GM03348 (cell line): ENCODE results near the gene MELTF.
A peak's percentile ranks its signal among the peaks of the same experiment; 100 is the strongest.
"Not testable (repeated sequence)": the region's sequence is repeated elsewhere in the genome, so short reads cannot be mapped to it uniquely, and the experiment has no call there.

Source experiments
- DNase-seq: peaks from one replicate; pipeline ENCODE4 v3.0.0; 2012; ENCODE audit warnings: low spot score

Gene MELTF

GRCh38 chr3:197029511-197030167 lies at the start of gene MELTF:
TSS of gene MELTF (minus strand) at chr3:197029817. CDS start at chr3:197029702, 115 bp downstream.
- peak; percentile 94 for DNase-seq

- DNase-seq: no peak
These were observed 46.8 kb upstream of the MELTF start for GRCh38 chr3:197076415-197076814.

- no peak for DNase-seq
These were observed 38.5 kb upstream of the MELTF start for GRCh38 chr3:197068077-197068476.

GRCh38 chr3:197064771-197065170 lies 35.2 kb upstream of the MELTF start:
- no peak for DNase-seq

GRCh38 chr3:197062446-197062845 lies 32.8 kb upstream of the MELTF start:
- no peak for DNase-seq

- not testable (repeated sequence) for DNase-seq
These were observed 22.0 kb upstream of the MELTF start for GRCh38 chr3:197051637-197052036.

GRCh38 chr3:197050511-197050910 lies 20.9 kb upstream of the MELTF start:
- DNase-seq: no peak

- no peak for DNase-seq
These were observed 12.9 kb upstream of the MELTF start for GRCh38 chr3:197042539-197042938.

- DNase-seq: no peak
These were observed 12.4 kb upstream of the MELTF start for GRCh38 chr3:197041875-197042488.

- DNase-seq: no peak
These were observed 11.0 kb upstream of the MELTF start for GRCh38 chr3:197040658-197041057.

GRCh38 chr3:197038679-197039462 lies 9.3 kb upstream of the MELTF start:
- DNase-seq: no peak

GRCh38 chr3:197035577-197035976 lies 6.0 kb upstream of the MELTF start:
- DNase-seq: no peak

- DNase-seq: not testable (repeated sequence)
These were observed 5.2 kb upstream of the MELTF start for GRCh38 chr3:197034778-197035177.

- DNase-seq: not testable (repeated sequence)
These were observed 4.1 kb upstream of the MELTF start for GRCh38 chr3:197033764-197034163.

- peak; percentile 89 for DNase-seq
These were observed 2.0 kb upstream of the MELTF start for GRCh38 chr3:197031315-197032285.

GRCh38 chr3:197030379-197031314 lies 1.0 kb upstream of the MELTF start:
- DNase-seq: peak; percentile 8

- peak; percentile 27 for DNase-seq
These were observed 698 bp downstream of the MELTF start for GRCh38 chr3:197028728-197029510.

- peak; percentile 14 for DNase-seq
These were observed 1.5 kb downstream of the MELTF start for GRCh38 chr3:197027896-197028727.
